ENCODE data around the gene CD9.

DNA sequence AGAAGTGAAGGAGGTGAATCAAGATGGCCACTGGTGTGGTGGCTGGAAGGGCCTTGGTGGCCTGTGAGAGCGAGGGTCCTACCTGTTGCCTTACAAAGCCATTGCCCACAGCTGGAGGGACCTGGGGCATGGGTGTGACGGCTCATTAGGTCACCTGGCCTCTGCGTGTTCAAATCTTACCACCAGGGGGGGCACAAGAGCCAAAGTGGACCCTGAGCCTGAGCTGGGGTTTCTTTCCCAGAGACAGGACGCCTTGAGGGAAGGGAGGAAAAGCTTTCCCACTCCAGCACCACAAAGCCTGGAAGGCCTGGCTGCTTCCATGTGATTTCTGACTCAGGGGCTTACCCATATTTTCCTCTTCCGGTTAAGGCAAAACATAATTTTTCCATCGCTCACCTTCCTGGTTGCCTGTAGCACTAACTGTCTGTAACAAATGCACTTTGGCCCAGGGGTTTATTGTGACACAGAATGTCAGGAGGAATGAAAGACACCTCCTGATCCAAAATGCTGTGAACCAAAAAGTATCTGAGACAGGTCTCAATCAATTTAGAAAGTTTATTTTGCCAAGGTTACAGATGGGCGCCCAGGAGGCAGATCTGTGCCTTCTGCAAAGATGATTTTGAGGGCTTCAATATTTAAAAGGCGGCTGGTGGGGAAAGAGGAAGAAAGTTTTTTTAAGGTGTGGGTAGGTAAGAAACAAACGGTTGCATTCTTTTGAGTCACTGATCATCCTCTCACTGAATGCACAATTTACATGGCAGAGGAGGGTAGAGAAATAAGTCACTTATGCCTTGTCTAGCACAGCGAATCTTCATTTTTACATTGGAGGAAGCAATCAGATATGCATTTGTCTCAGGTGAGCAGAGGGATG, 4.3 kb upstream of the CD9 start:
- TF ChIP-seq EZH2 (IDR thresholded peaks at IDR 0.05; ENCODE audit: borderline replicate concordance, low read depth, low read length, severe bottlenecking), result no peak
- TF ChIP-seq, protein P1, sequence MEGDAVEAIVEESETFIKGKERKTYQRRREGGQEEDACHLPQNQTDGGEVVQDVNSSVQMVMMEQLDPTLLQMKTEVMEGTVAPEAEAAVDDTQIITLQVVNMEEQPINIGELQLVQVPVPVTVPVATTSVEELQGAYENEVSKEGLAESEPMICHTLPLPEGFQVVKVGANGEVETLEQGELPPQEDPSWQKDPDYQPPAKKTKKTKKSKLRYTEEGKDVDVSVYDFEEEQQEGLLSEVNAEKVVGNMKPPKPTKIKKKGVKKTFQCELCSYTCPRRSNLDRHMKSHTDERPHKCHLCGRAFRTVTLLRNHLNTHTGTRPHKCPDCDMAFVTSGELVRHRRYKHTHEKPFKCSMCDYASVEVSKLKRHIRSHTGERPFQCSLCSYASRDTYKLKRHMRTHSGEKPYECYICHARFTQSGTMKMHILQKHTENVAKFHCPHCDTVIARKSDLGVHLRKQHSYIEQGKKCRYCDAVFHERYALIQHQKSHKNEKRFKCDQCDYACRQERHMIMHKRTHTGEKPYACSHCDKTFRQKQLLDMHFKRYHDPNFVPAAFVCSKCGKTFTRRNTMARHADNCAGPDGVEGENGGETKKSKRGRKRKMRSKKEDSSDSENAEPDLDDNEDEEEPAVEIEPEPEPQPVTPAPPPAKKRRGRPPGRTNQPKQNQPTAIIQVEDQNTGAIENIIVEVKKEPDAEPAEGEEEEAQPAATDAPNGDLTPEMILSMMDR (IDR thresholded peaks at IDR 0.05; ENCODE audit: borderline replicate concordance, extremely low read depth, low read length, poor library complexity, severe bottlenecking), result peak; percentile 94

All from DND-41 (cell line).